Kidney epithelial cell (primary cell): ENCODE measurements around the gene CHIT1. TPM values are rescaled to one million over a fixed set of nuclear protein-coding genes. Genes with fewer than 3 reads are reported as not detected.
"Not testable (repeated sequence)": the region's sequence is repeated elsewhere in the genome, so short reads cannot be mapped to it uniquely, and the experiment has no call there.

Source experiments
- DNase-seq: peaks from one replicate; pipeline ENCODE4 v3.0.0-alpha.2; 2010; ENCODE audit warnings: low read depth
- H3K27me3 ChIP-seq: 2 replicates; pipeline ENCODE4 v1.6.0; 2011; ENCODE audit warnings: low read length; ENCODE audit not compliant: control insufficient read depth, insufficient read depth
- H3K36me3 ChIP-seq: 2 replicates; pipeline ENCODE4 v1.5.1; 2011; ENCODE audit warnings: low read length; ENCODE audit not compliant: control insufficient read depth, insufficient read depth
- H3K4me3 ChIP-seq: 2 replicates; pipeline ENCODE4 v1.5.1; 2011; ENCODE audit warnings: low read depth, mild to moderate bottlenecking, control low read depth, low read length
- CTCF ChIP-seq: IDR thresholded peaks from 2 replicates; pipeline ENCODE4 v1.5.1; 2011; ENCODE audit warnings: mild to moderate bottlenecking, moderate library complexity, low read length, control low read depth, inconsistent platforms; ENCODE audit not compliant: insufficient read depth, poor library complexity, severe bottlenecking
- total RNA-seq: library from RNA; depleted of rRNA; stranded (reverse); fragments of >200 nt; gene quantifications from 2 replicates; pipeline ENCODE4 v1.2.3, GENCODE V29; 2015

The CHIT1 gene
- total RNA-seq, 1 donor from 2014 or later, result not detected

GRCh38 chr1:203252678-203253077 lies 23.2 kb upstream of the CHIT1 start:
- no peak overlapping the region for H3K4me3 ChIP-seq
- no peaks in the 10 kb centered on the region for H3K27me3 ChIP-seq
- no peak for DNase-seq
- H3K36me3 ChIP-seq, result no peaks in the 10 kb centered on the region
- TF ChIP-seq CTCF, result no peak

GRCh38 chr1:203251466-203251865 lies 22.0 kb upstream of the CHIT1 start:
- H3K36me3 ChIP-seq, result no peaks in the 10 kb centered on the region
- DNase-seq, result no peak

GRCh38 chr1:203250911-203251310 lies 21.4 kb upstream of the CHIT1 start:
- DNase-seq, result no peak
- no peak overlapping the region for H3K4me3 ChIP-seq
- no peaks in the 10 kb centered on the region for H3K36me3 ChIP-seq
- H3K27me3 ChIP-seq, result no peaks in the 10 kb centered on the region
- no peak for TF ChIP-seq CTCF

More at GRCh38 chr1:203251466-203251865, 22.0 kb upstream of the CHIT1 start:
- H3K27me3 ChIP-seq, result no peaks in the 10 kb centered on the region
- no peak overlapping the region for H3K4me3 ChIP-seq
- TF ChIP-seq CTCF, result no peak

- no peak for DNase-seq
- no peak for TF ChIP-seq CTCF
These were observed 15.3 kb upstream of the CHIT1 start for GRCh38 chr1:203244776-203245175.

GRCh38 chr1:203241708-203242107 lies 12.2 kb upstream of the CHIT1 start:
- not testable (repeated sequence) for H3K27me3 ChIP-seq, DNase-seq, H3K36me3 ChIP-seq, H3K4me3 ChIP-seq

More at GRCh38 chr1:203244776-203245175, 15.3 kb upstream of the CHIT1 start:
- Histone ChIP-seq H3K4me3 (no peak overlapping the region), H3K27me3 (peaks cover 2% of the 10 kb centered on the region), H3K36me3 (no peaks in the 10 kb centered on the region)

GRCh38 chr1:203239526-203240305 lies 10.2 kb upstream of the CHIT1 start:
- H3K36me3 ChIP-seq, result no peaks in the 10 kb centered on the region
- no peak for TF ChIP-seq CTCF
- H3K4me3 ChIP-seq, result no peak overlapping the region
- no peak for DNase-seq
- H3K27me3 ChIP-seq, result peaks cover 2% of the 10 kb centered on the region
